Renal pelvis (tissue), 4 donors: Measurements from ENCODE around the gene ITPKC. TPM values are rescaled to one million over a fixed set of nuclear protein-coding genes. Genes with fewer than 3 reads are reported as not detected.
A peak's percentile ranks its signal among the peaks of the same experiment; 100 is the strongest.

Experiments used
- DNase-seq: peaks from one replicate; pipeline ENCODE4 v3.0.0-alpha.2; 2013
- polyA plus RNA-seq, 3 donors: library from polyadenylated mRNA; unstranded; fragments of 120-200 nt; gene quantifications; one replicate each; pipeline ENCODE4 v1.2.1, GENCODE V29; 2013; ENCODE audit not compliant: insufficient read length in 3 of 3

The ITPKC gene
- polyA plus RNA-seq, 3 donors: 14.8 to 16.9 (median 16.8) TPM

DNA sequence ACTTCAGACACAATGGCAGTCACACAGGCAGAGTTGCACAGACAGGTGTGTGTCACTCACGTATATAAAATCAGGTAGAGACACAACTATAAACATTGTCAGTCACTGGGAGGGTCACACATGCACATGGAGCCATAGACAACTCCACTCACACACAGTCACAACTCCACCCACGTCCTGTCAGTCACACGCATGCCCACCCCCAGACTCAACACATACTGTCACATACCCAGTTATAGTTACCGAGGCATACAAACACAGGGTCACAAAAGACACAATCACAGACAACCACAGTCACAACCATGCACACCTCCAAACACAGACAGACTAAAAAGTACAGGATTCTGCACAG is 27.9 kb upstream of the ITPKC start:
- no peak for DNase-seq

DNA sequence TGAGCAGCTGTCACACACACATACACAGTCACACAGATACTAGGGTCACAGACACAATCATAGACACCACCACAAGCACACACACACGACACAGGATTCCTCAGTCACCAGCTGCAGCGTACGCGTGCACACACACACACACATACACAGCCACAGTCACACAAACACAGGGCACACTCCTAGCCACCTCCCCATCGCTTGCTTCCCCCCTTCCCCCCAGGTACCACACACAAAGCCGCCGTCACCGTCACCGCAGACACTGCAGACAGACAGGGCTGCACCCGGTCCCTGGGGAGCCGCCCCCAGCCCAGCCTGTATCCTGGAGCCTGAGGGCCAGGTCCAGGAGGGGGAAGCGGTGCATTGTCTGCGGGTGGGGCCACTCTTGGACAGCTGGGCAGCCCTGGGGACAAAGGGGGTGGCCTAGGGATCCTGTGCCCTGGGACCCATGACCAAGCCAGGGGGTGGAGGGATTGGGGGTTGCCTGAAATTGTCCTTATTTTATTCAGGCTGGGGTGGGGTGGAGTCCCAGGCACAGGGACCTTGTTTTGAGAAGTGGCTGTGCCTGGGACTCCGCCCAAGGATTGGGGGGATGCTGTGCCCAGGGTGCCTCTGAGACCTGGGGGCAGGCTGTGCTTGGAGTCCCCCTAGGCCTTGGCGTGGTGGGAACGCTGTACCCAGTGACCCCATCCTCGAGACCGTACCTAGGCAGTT is 27.4 kb upstream of the ITPKC start:
- DNase-seq: no peak

- DNase-seq: no peak
Measured at GRCh38 chr19:40690050-40690692, 26.7 kb upstream of the ITPKC start, which contains the start of gene NUMBL. NUMBL (minus strand) TSS chr19:40690651; CDS start chr19:40690483, 168 bp downstream.

GRCh38 chr19:40690693-40691420 is 26.1 kb upstream of the ITPKC start:
- peak; percentile 91 for DNase-seq

DNA sequence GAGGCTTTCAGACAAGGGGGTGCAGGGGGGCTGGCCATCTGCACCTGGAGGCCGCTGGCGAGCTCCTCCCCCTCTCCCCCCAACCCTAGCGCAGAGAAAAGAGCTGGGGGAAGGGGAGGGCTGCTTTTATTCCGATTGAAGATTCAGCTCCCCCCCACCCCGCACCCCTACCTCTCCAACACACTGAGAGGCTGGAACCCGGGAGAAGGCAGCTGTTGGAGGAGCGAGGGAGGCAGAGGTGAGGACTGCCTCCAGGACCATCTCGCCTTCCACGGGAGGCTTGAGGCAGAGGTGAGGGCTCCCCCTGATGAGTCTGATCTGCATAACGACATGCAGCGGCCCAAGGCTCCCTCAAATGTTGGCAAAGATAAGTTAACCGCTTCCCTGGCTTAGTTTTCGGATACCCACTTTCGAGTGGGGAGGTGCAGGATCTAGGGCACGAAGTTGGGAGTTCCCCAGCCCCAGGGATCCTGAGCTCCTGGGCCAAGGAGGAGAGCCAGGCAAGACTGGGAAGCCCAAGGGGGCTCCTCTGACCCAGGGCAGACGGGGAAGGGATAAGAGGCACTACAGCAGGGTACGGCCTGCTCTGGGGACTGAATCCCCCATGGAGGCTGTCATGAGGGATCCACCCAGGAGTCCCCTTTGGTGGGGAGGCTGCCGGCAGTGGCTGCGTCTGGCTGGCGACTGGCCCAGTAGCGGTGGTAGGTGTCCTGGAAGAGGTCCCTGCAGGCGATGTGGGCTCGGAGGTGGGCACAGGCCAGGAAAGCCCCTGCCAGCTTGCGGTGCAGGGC is 25.3 kb upstream of the ITPKC start:
- DNase-seq: no peak

DNA sequence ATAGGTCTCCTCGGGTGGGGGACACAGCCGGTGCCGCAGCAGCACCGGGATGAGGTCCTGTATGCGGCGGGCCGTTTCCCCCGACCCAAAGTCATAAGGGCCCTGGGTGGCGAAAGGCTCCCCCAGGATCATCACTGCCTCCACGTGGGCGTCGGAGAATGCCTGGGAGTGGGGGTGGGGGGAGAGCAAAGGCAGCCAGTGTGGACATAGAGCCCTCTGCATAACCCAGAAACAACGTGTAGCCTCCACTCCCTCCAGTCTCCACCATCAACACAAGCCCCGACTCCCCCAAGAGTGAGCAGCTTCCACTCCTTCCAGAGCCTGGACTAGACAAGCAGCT is 24.7 kb upstream of the ITPKC start:
- no peak for DNase-seq

GRCh38 chr19:40693150-40693788 is 23.6 kb upstream of the ITPKC start:
- DNase-seq: no peak

- DNase-seq: no peak
Measured at GRCh38 chr19:40693896-40694295, 23.0 kb upstream of the ITPKC start.

DNA sequence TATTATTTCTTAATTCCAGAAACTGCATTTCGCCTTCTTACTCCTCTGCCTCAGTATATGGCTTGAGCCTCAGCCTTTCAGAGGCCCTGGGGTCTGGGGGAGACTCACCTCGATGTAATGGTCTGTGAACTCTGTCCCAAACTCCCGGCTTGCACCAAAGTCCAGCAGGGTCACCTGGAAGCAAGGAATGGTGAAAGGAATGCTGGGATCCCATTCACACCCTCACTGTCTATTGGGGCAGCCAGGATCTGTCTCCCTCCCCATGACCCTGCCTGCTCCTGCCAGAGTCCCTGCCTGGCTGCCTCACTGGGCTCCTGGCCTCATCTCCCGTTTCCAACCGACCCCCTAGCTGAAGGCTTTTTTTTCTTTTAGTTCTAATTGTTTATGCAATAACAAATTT is 21.0 kb upstream of the ITPKC start:
- no peak for DNase-seq

DNA sequence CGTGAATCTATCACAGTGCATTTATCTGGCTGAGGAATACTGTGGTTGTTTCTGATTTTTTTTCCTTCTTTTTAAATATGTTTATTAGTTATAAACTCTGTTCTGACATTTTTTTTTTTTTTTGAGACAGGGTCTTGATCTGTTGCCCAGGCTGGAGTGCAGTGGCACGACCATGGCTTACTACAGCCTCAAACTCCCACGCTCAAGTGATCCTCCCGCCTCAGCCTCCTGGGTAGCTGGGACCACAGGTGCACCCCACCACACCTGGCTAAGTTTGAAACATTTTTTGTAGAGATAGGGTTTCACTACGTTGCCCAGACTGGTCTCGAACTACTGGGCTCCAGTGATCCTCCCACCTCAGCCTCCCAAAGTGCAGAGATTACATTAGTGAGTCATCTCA is 19.9 kb upstream of the ITPKC start:
- no peak for DNase-seq

DNA sequence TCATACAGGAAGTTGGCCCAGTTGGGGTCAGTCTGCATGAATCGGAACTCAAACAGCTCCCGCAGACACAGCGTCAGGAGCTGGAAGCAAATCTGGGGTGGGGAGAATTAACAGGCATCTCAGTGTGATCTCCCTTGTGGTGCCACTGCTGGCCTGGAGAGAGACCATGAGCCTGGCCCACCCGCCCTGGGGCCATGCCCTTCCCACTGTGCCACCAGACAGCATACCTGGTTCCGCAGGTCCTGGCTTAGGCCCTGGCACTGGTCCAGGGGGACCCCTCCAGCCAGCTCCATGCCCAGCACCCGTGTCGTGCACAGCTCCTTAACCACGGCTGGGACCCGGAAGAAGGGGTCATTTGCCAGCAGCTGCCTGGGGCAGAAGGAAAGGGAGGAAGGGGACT is 16.8 kb upstream of the ITPKC start:
- DNase-seq: no peak

- DNase-seq: no peak
Measured at GRCh38 chr19:40701758-40702157, 15.2 kb upstream of the ITPKC start.

- no peak for DNase-seq
Measured at GRCh38 chr19:40702337-40703012, 14.4 kb upstream of the ITPKC start.

DNA sequence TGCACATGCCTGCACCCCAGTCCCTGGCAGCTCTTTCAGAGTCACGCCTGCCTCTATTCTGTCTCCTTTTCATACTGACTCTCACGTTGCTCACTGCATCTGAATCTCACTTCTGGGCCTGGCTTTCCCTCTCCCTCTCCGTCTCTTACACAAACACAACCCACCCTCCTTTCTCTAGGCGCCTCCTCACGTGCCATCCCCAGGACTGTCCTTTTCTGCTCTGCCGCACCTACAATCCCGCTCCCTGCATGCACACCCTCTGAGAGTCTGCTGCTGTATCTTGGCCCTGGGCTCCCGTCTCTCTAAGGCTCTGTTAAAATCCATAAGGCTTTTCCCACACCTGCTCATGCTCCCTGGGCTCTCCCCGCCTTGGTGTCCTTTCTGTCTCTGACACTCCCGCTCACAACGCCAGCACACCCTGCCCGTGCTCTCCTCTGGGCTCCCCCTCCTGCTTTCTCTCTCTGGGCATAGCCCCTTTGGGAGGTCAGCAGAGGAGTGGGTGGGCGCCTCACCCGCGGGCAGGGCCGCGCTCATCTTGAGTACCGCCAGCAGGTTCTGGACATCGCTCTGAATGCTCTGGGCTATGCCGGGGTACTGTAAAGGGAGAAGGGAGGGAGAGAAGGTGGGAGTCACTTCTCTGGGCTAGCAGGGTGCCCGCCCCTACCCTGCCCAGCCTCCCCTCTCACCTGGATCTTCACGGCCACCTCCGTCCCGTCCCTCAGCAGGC is 13.7 kb upstream of the ITPKC start:
- DNase-seq: no peak

DNA sequence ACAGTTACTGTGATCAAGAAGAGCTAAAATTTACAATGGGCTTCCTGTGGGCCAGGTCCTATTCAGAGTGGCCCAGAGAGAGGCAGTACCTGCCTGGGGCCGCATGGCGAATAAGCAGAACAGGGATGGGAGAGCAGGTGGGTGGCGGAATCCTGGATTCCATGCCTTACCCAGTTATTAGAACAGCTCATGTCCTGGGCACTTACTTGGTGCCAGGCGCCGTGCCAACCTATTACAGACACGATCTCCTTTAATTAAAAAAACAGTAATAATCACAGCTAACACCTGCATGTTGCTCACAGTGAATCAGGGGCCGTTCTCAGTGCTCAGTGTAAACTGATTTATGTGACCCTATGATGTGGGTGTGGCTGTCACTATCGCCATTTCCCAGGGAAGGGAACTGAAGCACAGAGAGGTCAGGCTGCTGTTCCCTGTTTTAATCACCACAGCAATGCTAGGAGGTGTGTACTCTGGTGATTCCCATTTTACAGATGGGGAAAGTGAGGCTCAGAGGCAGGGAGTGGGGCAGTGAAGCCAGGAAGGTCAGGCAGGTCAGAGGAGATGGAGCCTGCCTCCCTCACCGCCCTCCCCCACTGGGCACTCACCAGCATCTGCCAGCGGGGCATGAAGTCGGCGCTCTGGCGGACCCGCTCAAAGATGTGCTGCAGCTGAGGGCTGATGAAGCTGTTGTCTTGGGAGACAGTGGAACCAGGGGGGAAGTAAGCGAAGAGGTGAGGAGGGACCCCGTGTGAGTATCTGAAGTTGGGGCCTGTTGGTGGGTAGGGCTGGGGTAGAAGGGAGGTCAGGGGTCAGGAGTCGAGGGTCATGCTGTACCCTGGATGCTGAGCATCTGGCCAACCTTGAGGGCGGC is 12.2 kb upstream of the ITPKC start:
- no peak for DNase-seq

- no peak for DNase-seq
Measured at GRCh38 chr19:40705362-40705651, 11.6 kb upstream of the ITPKC start.

GRCh38 chr19:40705950-40706619 is 10.8 kb upstream of the ITPKC start:
- DNase-seq: no peak

GRCh38 chr19:40707615-40708014 is 9.3 kb upstream of the ITPKC start:
- DNase-seq: no peak

DNA sequence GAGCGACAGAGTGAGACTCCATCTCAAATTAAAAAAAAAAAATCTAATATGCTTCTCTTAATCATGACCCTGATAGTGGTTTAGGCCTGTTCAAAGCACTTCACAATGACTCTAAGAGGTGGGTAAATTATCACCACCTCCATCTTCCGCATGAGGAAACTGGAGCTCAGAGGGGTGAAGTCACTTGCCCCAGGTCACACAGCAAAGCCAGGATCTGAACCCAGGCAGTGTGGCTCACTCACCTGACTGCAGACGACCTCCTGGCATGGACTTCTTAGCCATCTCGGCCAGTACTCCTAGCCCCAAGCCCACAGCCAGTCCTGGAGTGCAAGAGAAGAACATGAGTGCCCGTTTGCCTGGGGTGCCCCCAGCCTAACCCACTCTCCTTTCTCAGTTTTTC is 7.1 kb upstream of the ITPKC start:
- DNase-seq: no peak
